ENCODE measurements around the gene HNRNPU. TPM values are rescaled to one million over a fixed set of nuclear protein-coding genes. Genes with fewer than 3 reads are reported as not detected.

HNRNPU gene
- total RNA-seq, 1 donor from 2014 or later, result 85.2 TPM

GRCh38 chr1:244863491-244864252 is 671 bp downstream of the HNRNPU start:
- DNase-seq (ENCODE audit: low spot score), result peak; percentile 65
- peak; percentile 3 for ATAC-seq

DNA sequence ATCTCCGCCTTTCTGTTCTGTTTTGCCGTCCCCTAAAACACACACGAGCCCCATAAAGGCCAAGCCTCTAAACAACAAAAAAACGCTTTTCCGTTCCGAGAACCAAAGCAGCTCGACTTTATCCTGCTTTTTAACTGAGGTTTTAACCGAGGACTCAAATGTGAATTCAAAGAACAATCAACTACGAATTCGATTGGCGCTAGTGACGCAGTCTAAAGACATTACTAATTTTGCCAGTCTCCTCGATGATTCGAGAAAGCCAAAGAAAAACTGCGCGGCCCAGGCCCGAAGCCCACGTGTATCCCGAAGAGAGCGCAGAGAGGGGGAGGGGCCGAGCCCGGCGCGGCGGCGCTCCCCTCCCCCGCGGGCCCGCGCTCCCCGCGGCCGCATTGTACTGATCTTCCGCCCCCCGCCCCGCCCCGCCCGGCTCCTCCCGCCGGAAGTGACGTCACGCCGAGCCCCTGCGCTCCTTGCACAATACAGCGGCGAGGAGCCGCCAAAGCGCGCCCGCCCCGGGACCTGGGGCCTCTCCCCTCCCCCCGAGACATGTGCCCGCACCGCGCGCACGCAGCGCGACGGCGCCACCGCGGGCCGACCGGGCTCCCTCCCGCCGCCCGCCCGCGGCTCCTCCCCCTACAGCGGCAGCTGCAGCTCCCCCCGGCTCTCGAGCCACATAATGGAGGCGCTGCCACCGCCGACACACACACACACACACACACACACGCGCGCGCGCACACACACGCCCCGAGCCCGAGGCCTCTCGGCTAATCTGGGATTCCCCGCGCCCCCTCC is 1.4 kb downstream of the HNRNPU start:
- ATAC-seq, result peak; percentile 83
- DNase-seq (ENCODE audit: low spot score), result peak; percentile 98

- ATAC-seq (no peak), DNase-seq (ENCODE audit: low spot score) (no peak)
Observed at GRCh38 chr1:244862354-244862698, 2.0 kb downstream of the HNRNPU start.

- no peak for DNase-seq (ENCODE audit: low spot score)
Observed at GRCh38 chr1:244861683-244862082, 2.7 kb downstream of the HNRNPU start.

DNA sequence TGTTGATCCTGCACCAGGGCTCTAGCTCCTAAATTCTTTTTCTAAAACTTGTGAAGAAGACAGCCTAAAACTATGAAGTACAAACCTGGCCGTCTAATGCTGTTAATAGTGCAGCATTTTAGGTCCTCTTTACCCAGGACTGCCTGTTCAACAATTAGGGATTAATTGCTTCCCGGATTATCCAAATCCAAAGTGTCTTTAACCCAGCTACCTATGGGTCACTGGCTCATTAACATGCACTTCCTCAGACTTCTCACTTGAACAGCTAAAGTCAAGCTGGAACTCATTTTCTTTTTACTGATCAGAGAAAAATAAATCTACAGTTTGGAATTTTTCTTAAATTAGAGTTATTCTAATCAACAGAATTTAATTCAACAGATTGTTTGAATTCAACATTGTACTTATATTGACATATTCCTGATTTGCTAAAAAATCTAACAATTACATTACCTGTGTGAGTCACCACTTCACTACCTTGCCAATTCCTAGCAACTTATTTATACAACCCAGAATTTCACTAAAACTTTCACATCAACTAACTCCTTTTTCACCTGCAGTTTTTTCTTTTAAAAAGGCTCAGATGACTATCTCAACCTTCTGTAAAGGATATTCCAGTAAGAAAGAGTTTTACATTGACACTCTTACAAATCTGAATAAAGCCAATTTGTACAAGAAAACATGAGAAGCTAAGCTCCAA is 3.3 kb downstream of the HNRNPU start:
- ATAC-seq (no peak), DNase-seq (ENCODE audit: low spot score) (no peak)

More at GRCh38 chr1:244861683-244862082, 2.7 kb downstream of the HNRNPU start:
- ATAC-seq, result no peak

DNA sequence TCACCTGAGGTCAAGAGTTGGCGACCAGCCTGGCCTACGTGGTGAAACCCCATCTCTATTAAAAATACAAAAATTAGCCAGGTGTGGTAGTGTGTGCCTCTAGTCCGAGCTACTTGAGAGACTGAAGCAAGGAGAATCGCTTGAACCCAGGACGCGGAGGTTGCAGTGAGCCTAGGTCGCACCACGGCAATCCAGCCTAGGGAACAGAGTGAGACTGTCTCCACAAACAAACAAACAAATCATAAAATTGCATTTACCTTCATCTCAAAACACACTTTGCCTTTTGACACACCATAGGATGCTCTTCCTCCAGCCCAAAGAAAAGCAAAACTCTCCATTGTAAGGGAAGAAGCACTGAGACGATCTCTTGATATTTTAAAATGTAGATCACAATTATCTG is 4.3 kb downstream of the HNRNPU start:
- no peak for DNase-seq (ENCODE audit: low spot score)

DNA sequence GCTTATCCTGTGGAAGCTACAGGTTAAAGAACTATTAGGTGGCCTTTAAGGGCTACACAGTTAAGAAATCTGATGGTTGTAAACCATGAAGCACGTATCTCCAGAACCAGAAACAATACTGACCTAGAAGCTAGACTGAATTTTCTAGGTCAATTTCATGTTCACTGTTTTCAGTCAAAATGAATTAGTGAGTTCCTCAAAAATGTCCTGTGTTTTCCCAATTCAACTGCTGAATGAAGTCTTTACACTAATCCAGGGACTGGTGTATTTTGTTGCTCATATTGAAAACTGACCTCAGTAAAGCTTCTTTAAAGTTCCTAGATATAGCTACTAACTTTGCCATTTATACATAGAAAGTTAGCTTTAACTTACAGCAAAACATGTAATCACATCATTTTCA is 6.0 kb downstream of the HNRNPU start:
- ATAC-seq (no peak), DNase-seq (ENCODE audit: low spot score) (no peak)

More for the DNA sequence above, 4.3 kb downstream of the HNRNPU start:
- no peak for ATAC-seq

- ATAC-seq, result no peak
- no peak for DNase-seq (ENCODE audit: low spot score)
Observed at GRCh38 chr1:244857761-244858160, 6.6 kb downstream of the HNRNPU start.

DNA sequence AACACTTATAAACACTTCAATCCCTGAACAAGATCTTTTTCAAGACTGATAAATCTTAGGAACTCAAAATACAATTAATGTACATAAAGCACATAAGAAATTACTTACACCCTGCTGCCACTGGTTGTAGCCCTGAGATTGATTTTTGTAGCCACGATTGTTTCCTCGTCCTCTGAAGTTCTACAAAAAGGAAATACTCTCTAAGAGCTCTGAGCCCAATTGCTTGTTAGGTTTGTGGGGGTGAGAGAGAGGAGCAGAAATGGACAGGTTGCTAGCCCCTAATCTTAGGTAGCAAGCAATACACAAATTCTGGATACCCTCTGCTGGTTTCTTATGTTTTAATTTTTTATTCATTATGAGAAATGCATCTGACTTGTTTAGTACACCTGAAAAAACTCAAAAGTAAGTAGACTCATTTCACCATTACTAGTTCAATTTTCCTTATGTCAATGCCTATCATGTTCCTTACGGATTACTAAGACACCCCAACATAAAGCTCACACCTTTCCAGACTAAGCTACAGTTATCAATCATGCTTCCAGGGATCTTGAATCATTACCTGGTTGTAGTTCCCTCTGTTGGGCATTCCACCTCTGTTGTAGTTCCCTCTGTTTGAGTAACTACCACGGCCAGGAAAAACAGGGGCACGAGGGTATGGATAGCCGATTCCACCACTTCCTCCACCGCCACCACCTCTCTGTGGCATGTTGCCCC is 9.3 kb downstream of the HNRNPU start:
- ATAC-seq (peak; percentile 16), DNase-seq (ENCODE audit: low spot score) (no peak)

GRCh38 chr1:244854166-244854565 is 10.2 kb downstream of the HNRNPU start:
- no peak for DNase-seq (ENCODE audit: low spot score)

DNA sequence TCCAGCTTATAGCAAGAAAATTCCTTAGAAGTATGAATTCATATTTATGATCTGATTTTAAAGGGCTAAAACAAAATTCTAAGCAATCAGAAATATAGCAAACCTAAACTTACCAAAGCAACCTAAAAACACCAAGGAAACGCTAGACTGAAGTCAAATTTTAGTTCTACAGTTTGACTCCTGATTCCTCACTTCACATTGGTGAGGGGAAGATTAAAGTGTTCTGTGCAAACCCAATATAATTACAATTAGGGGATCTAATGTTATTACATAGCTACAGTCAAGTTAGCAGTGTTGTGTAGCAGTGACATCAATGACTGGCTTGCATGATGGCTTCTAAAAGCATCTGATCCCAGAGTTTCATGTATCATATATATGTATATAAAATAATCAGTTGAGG is 11.6 kb downstream of the HNRNPU start:
- DNase-seq (ENCODE audit: low spot score), result no peak
- ATAC-seq, result no peak

More at GRCh38 chr1:244854166-244854565, 10.2 kb downstream of the HNRNPU start:
- no peak for ATAC-seq

GRCh38 chr1:244851546-244852231 is 12.7 kb downstream of the HNRNPU start:
- ATAC-seq (no peak), DNase-seq (ENCODE audit: low spot score) (no peak)

GRCh38 chr1:244850896-244851295 is 13.4 kb downstream of the HNRNPU start:
- ATAC-seq (no peak), DNase-seq (ENCODE audit: low spot score) (no peak)

DNA sequence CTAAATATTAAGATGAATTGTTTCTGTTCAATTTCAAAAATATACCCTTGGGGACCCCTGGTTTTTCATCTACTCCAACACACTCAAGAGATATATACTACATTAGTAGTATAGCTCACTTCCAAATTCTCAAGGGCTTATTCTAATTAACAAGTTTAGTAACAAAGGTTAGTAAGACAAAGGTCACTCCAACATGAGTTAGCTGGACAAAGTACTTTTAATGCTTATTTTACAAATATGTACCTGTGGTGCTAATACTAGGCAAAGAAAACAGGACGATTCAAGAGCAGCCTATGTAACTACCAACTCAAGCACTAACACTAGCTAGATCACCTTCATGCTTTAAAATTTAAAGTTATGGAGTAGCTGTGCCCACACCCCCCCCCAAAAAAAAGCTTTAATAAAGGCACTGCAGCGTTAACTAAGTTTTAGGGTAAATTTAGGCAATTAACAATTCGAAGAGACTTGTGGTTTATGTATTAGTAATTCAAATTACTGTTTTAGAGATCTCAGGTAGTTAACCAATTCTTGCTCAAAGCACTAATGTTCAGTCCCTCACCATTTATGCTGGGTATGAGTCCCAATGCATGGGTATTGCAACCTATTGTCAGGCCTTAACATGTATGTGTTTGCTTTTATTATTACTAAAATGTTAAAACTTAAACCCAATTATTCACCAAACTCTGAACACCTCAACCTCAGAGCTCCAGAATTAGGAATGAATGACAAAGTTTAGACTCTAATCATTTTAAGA is 14.1 kb downstream of the HNRNPU start:
- no peak for DNase-seq (ENCODE audit: low spot score)
- peak; percentile 76 for ATAC-seq

DNA sequence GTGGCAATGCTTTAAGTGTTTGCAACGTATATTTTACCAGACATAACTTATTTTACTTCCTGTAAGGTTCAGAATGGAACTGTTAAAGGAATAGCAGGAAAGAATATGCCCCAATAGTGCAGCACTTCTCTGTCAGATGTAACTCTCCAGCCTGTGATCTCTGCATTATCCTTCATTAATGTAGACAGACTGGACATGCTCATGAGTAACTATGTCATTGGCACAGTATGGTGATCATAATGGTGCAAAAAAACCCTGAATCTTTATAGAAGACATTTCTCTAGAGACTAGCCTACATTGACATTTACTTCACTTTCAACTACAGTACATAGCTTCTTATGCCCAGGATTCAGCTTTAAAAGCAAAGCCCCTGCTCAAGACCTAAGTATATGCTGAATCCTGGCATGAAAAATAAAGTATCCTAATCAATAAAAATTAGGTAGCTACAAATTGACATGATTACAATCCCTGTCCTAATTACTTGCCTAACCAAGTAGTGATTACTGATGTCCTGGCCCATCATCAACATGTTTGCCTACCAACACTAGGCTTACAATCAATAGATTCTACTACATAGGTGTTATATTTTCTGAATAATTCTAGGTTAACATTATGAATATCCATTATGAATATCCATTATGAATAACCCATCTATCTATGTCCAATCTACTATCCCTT is 15.0 kb downstream of the HNRNPU start:
- DNase-seq (ENCODE audit: low spot score) (no peak), ATAC-seq (no peak)

- DNase-seq (ENCODE audit: low spot score) (no peak), ATAC-seq (no peak)
Observed at GRCh38 chr1:244846653-244847052, 17.7 kb downstream of the HNRNPU start.

DNA sequence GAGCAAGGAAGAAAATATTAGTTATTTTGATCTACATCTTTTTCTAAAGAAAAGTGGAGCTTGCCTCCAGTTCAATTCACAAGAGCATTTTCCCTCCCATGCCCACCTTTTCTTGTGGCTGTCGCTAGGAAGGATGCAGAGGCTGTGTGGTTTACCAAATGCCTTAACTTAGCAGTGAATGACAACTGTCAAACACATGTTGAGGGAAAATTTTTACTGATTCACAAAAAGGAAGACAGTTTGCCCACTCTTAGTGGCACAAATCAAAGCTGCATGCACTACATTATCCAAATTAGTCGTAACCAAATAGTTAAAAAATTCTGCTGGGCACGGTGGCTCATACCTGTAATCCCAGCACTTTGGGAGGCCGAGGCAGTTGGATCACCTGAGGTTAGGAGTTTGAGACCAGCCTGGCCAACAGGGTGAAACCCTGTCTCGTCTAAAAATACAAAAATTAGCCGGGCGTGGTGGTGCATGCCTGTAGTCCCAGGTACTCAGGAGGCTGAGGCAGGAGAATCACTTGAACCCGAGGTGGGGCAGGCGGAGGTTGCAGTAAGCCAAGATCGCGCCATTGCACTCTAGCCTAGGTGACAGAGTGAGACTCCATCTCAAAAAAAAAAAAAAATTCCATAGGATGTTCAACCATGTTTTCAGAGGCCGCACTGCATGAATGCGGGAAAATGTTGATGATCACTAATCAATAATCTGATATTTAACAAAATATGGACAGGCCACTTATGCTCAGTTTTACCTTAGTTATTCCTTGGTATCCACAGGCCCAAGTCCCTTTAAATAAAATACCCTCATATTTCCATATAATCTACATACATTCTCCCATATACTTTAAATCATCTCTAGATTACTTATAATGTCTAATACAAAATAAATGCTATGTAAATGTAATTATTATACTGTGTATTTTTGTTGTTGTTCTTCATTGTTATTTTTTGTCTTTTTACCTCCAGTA is 19.9 kb downstream of the HNRNPU start:
- ATAC-seq (no peak), DNase-seq (ENCODE audit: low spot score) (no peak)

All from left lobe of liver (tissue), 2 donors.